GM21367 (cell line): Measurements from ENCODE around the gene NKAIN2.
"Not testable (repeated sequence)": the region's sequence is repeated elsewhere in the genome, so short reads cannot be mapped to it uniquely, and the experiment has no call there.

Experiments
- ATAC-seq: cut with Tn5 transposase; IDR thresholded peaks from one replicate; pipeline ENCODE4 v1.9.1; 2021; ENCODE audit not compliant: unreplicated experiment

The NKAIN2 gene

GRCh38 chr6:124297507-124297906, 493.8 kb downstream of the NKAIN2 start:
- ATAC-seq: no peak

GRCh38 chr6:124298730-124299129, 495.1 kb downstream of the NKAIN2 start:
- ATAC-seq: no peak

- not testable (repeated sequence) for ATAC-seq
Observed at GRCh38 chr6:124300907-124301306, 497.2 kb downstream of the NKAIN2 start.

GRCh38 chr6:124303971-124304370, 500.3 kb downstream of the NKAIN2 start:
- ATAC-seq: no peak

GRCh38 chr6:124310139-124310538, 506.5 kb downstream of the NKAIN2 start:
- no peak for ATAC-seq

- ATAC-seq: no peak
Observed at GRCh38 chr6:124319410-124319809, 515.7 kb downstream of the NKAIN2 start.

- no peak for ATAC-seq
Observed at GRCh38 chr6:124324237-124324636, 520.6 kb downstream of the NKAIN2 start.

- no peak for ATAC-seq
Observed at GRCh38 chr6:124330197-124330596, 526.5 kb downstream of the NKAIN2 start.

GRCh38 chr6:124334359-124334758, 530.7 kb downstream of the NKAIN2 start:
- ATAC-seq: no peak

- no peak for ATAC-seq
Observed at GRCh38 chr6:124339610-124340334, 536.1 kb downstream of the NKAIN2 start.

GRCh38 chr6:124348339-124348738, 544.7 kb downstream of the NKAIN2 start:
- not testable (repeated sequence) for ATAC-seq

- no peak for ATAC-seq
Observed at GRCh38 chr6:124355146-124355545, 551.5 kb downstream of the NKAIN2 start.

GRCh38 chr6:124356276-124356810, 552.7 kb downstream of the NKAIN2 start:
- no peak for ATAC-seq

GRCh38 chr6:124356811-124357210, 553.1 kb downstream of the NKAIN2 start:
- ATAC-seq: no peak

- ATAC-seq: no peak
Observed at GRCh38 chr6:124368131-124368530, 564.5 kb downstream of the NKAIN2 start.

GRCh38 chr6:124371974-124372475, 568.4 kb downstream of the NKAIN2 start:
- no peak for ATAC-seq

GRCh38 chr6:124373386-124373785, 569.7 kb downstream of the NKAIN2 start:
- no peak for ATAC-seq

GRCh38 chr6:124389127-124389526, 585.5 kb downstream of the NKAIN2 start:
- ATAC-seq: no peak

GRCh38 chr6:124393536-124393935, 589.9 kb downstream of the NKAIN2 start:
- no peak for ATAC-seq

GRCh38 chr6:124396361-124396760, 592.7 kb downstream of the NKAIN2 start:
- ATAC-seq: no peak

- ATAC-seq: no peak
Observed at GRCh38 chr6:124400261-124400999, 596.8 kb downstream of the NKAIN2 start.

GRCh38 chr6:124410425-124410824, 606.8 kb downstream of the NKAIN2 start:
- ATAC-seq: not testable (repeated sequence)
